Parathyroid adenoma (tissue), 2 donors: ENCODE measurements around the gene MYO5B.
"Not testable (repeated sequence)": the region's sequence is repeated elsewhere in the genome, so short reads cannot be mapped to it uniquely, and the experiment has no call there.

ENCODE experiments used
- H2AFZ ChIP-seq: fragments of 300-600 bp; sonication (generic); one replicate; pipeline ENCODE4 v1.7.0; 2017; ENCODE audit warnings: antibody characterized with exemption, mild to moderate bottlenecking
- H3K27ac ChIP-seq: fragments of 300-600 bp; sonication (generic); one replicate; pipeline ENCODE4 v1.7.0; 2017
- H3K27me3 ChIP-seq: fragments of 300-600 bp; sonication (generic); one replicate; pipeline ENCODE4 v1.7.0; 2017; ENCODE audit warnings: low read length; ENCODE audit not compliant: control insufficient read depth, insufficient read depth
- H3K36me3 ChIP-seq: fragments of 300-600 bp; sonication (generic); one replicate; pipeline ENCODE4 v1.7.0; 2017; ENCODE audit warnings: low read length; ENCODE audit not compliant: control insufficient read depth, insufficient read depth
- H3K4me1 ChIP-seq: fragments of 300-600 bp; sonication (generic); one replicate; pipeline ENCODE4 v1.7.0; 2017; ENCODE audit warnings: control low read depth
- H3K4me2 ChIP-seq: fragments of 300-600 bp; sonication (generic); one replicate; pipeline ENCODE4 v1.7.0; 2017; ENCODE audit warnings: low read length
- H3K4me3 ChIP-seq: fragments of 300-600 bp; sonication (generic); one replicate; pipeline ENCODE4 v1.7.0; 2017; ENCODE audit warnings: low read depth, low read length
- H3K79me2 ChIP-seq: fragments of 300-600 bp; sonication (generic); one replicate; pipeline ENCODE4 v1.7.0; 2017; ENCODE audit warnings: control low read depth
- H3K9ac ChIP-seq: fragments of 300-600 bp; sonication (generic); one replicate; pipeline ENCODE4 v1.7.0; 2017; ENCODE audit warnings: mild to moderate bottlenecking
- H3K9me3 ChIP-seq: fragments of 300-600 bp; sonication (generic); one replicate; pipeline ENCODE4 v1.7.0; 2017; ENCODE audit warnings: low read length; ENCODE audit not compliant: control insufficient read depth
- CTCF ChIP-seq: fragments of 300-600 bp; sonication (generic); IDR thresholded peaks from one replicate; pipeline ENCODE4 v1.7.0; 2017; ENCODE audit warnings: antibody characterized with exemption, mild to moderate bottlenecking
- donor health status: primary hyperparathyroidism.

MYO5B gene

GRCh38 chr18:49804096-49804495, 390.9 kb downstream of the MYO5B start:
- no peak overlapping the region for H3K9ac ChIP-seq
- no peak overlapping the region for H3K4me3 ChIP-seq
- no peaks in the 10 kb centered on the region for H3K4me1 ChIP-seq
- no peaks in the 10 kb centered on the region for H3K36me3 ChIP-seq
- no peak overlapping the region for H3K27ac ChIP-seq
- no peak for TF ChIP-seq CTCF
- no peak overlapping the region for H3K4me2 ChIP-seq
- H3K79me2 ChIP-seq: peaks cover 12% of the 10 kb centered on the region
- no peaks in the 10 kb centered on the region for H3K9me3 ChIP-seq
- no peak overlapping the region for H2AFZ ChIP-seq
- H3K27me3 ChIP-seq: no peaks in the 10 kb centered on the region

GRCh38 chr18:49802623-49803022, 392.3 kb downstream of the MYO5B start:
- peaks cover 8% of the 10 kb centered on the region for H3K79me2 ChIP-seq
- H3K4me2 ChIP-seq: no peak overlapping the region
- H3K36me3 ChIP-seq: no peaks in the 10 kb centered on the region
- H2AFZ ChIP-seq: no peak overlapping the region
- H3K9me3 ChIP-seq: no peaks in the 10 kb centered on the region
- no peak overlapping the region for H3K27ac ChIP-seq
- H3K27me3 ChIP-seq: no peaks in the 10 kb centered on the region
- H3K9ac ChIP-seq: no peak overlapping the region
- TF ChIP-seq CTCF: no peak
- H3K4me3 ChIP-seq: no peak overlapping the region
- H3K4me1 ChIP-seq: no peaks in the 10 kb centered on the region

- not testable (repeated sequence) for H2AFZ ChIP-seq, H3K79me2 ChIP-seq, H3K27me3 ChIP-seq
These were observed 394.5 kb downstream of the MYO5B start for GRCh38 chr18:49800491-49800890.

GRCh38 chr18:49799806-49800205, 395.1 kb downstream of the MYO5B start:
- not testable (repeated sequence) for H3K9ac ChIP-seq, H3K79me2 ChIP-seq, H3K4me2 ChIP-seq, H3K27ac ChIP-seq, H3K36me3 ChIP-seq, H3K4me3 ChIP-seq, H3K4me1 ChIP-seq, H3K9me3 ChIP-seq, H3K27me3 ChIP-seq, H2AFZ ChIP-seq

More at GRCh38 chr18:49800491-49800890, 394.5 kb downstream of the MYO5B start:
- not testable (repeated sequence) for H3K4me2 ChIP-seq, H3K36me3 ChIP-seq, H3K27ac ChIP-seq, H3K4me1 ChIP-seq, H3K4me3 ChIP-seq, H3K9me3 ChIP-seq, H3K9ac ChIP-seq

GRCh38 chr18:49798001-49798400, 396.9 kb downstream of the MYO5B start:
- Histone ChIP-seq H3K4me1 (no peaks in the 10 kb centered on the region), H3K9ac (no peak overlapping the region), H3K27ac (no peak overlapping the region), H3K9me3 (no peaks in the 10 kb centered on the region), H3K36me3 (no peaks in the 10 kb centered on the region), H3K27me3 (no peaks in the 10 kb centered on the region), H3K4me2 (no peak overlapping the region), H3K79me2 (no peaks in the 10 kb centered on the region), H3K4me3 (no peak overlapping the region), H2AFZ (no peak overlapping the region)
- no peak for TF ChIP-seq CTCF
